ENCODE data around the gene RYR3. TPM values are rescaled to one million over a fixed set of nuclear protein-coding genes. Genes with fewer than 3 reads are reported as not detected.

The RYR3 gene
- total RNA-seq, 2 experiments from 2014 or later = 0.06 to 0.32 TPM

GRCh38 chr15:33735143-33735542 is 424.4 kb downstream of the RYR3 start:
- intact Hi-C loops (cut with micrococcal nuclease; ENCODE audit: unreplicated experiment) = loop anchor here (10.0 kb wide), 1 partner anchor 260 kb away; no protein-coding TSS in a partner anchor
- H4K20me1 ChIP-seq (ENCODE audit: insufficient read depth, low read length) = no peaks in the 10 kb centered on the region
- no peaks in the 10 kb centered on the region for H3K36me3 ChIP-seq (ENCODE audit: insufficient read depth, low read length)
- no peaks in the 10 kb centered on the region for H3K4me1 ChIP-seq (ENCODE audit: insufficient read depth, low read length, poor library complexity, severe bottlenecking)
- ChIA-PET POLR2A (interaction anchor here (0.6 to 0.7 kb wide), 2 partner anchors 227 to 321 kb away, joined by 3 to 5 read pairs; no protein-coding TSS in a partner anchor), CTCF (ENCODE audit: unreplicated experiment) (interaction anchor here (0.8 to 1.4 kb wide), 2 partner anchors 12 to 443 kb away, joined by 3 read pairs; no protein-coding TSS in a partner anchor)
- H2AFZ ChIP-seq (ENCODE audit: low read length) = no peak overlapping the region
- no TSS peak for BruUV-seq (replicated peaks)
- DNase-seq (ENCODE audit: low spot score) = no peak
- no peaks in the 10 kb centered on the region for H3K9me2 ChIP-seq (ENCODE audit: insufficient read depth, low read length)
- no peaks in the 10 kb centered on the region for H3K79me2 ChIP-seq (ENCODE audit: insufficient read depth, low read depth, low read length)
- no peak for TF ChIP-seq CTCF (conservative IDR thresholded peaks at IDR 0.05; ENCODE audit: low read length)
- no peak for TF ChIP-seq EZH2phosphoT487 (IDR thresholded peaks at IDR 0.05; ENCODE audit: borderline replicate concordance, low read depth, low read length)
- no peak overlapping the region for H3K4me2 ChIP-seq (ENCODE audit: low read length)
- H3K9me3 ChIP-seq (ENCODE audit: low read length) = no peaks in the 10 kb centered on the region
- no peak overlapping the region for H3K27ac ChIP-seq (ENCODE audit: low read depth, low read length, poor library complexity, severe bottlenecking)
- no peak overlapping the region for H3K4me3 ChIP-seq (ENCODE audit: low read depth, low read length, poor library complexity, severe bottlenecking)

- POLR2A ChIA-PET = interaction anchor here (0.7 to 1.0 kb wide), 2 partner anchors 23 to 322 kb away, joined by 3 read pairs; no protein-coding TSS in a partner anchor
- Histone ChIP-seq H3K4me3 (ENCODE audit: low read depth, low read length, poor library complexity, severe bottlenecking) (no peak overlapping the region), H2AFZ (ENCODE audit: low read length) (no peak overlapping the region), H4K20me1 (ENCODE audit: insufficient read depth, low read length) (no peaks in the 10 kb centered on the region), H3K27ac (ENCODE audit: low read depth, low read length, poor library complexity, severe bottlenecking) (no peak overlapping the region), H3K4me2 (ENCODE audit: low read length) (no peak overlapping the region), H3K4me1 (ENCODE audit: insufficient read depth, low read length, poor library complexity, severe bottlenecking) (no peaks in the 10 kb centered on the region), H3K79me2 (ENCODE audit: insufficient read depth, low read depth, low read length) (no peaks in the 10 kb centered on the region), H3K9me3 (ENCODE audit: low read length) (no peaks in the 10 kb centered on the region), H3K9me2 (ENCODE audit: insufficient read depth, low read length) (no peaks in the 10 kb centered on the region), H3K36me3 (ENCODE audit: insufficient read depth, low read length) (no peaks in the 10 kb centered on the region)
- intact Hi-C loops (cut with micrococcal nuclease; ENCODE audit: unreplicated experiment) = loop anchor here (1.0 to 10.0 kb wide), 2 partner anchors 229 to 259 kb away; no protein-coding TSS in a partner anchor
- TF ChIP-seq CTCF (conservative IDR thresholded peaks at IDR 0.05; ENCODE audit: low read length) = peak; percentile 86
- no peak for TF ChIP-seq EZH2phosphoT487 (IDR thresholded peaks at IDR 0.05; ENCODE audit: borderline replicate concordance, low read depth, low read length)
- CTCF ChIA-PET (ENCODE audit: unreplicated experiment) = interaction anchor here (0.5 to 1.4 kb wide), 3 partner anchors 12 to 702 kb away, joined by 3 read pairs; no protein-coding TSS in a partner anchor
- no TSS peak for BruUV-seq (replicated peaks)
- DNase-seq (ENCODE audit: low spot score) = peak; percentile 60
These were observed 425.0 kb downstream of the RYR3 start for GRCh38 chr15:33735637-33736247.

Data from OCI-LY7 (cell line).